Mammary epithelial cell (primary cell): ENCODE measurements around the gene TFF2.

ENCODE experiments used
- CTCF ChIP-seq, 2 donors: IDR thresholded peaks in 1 of 2; conservative IDR thresholded peaks in 1 of 2; 2 replicates each; pipeline ENCODE4 v1.5.1; 2011 to 2012; ENCODE audit warnings: inconsistent platforms in 2 of 2, low read length in 2 of 2, mild to moderate bottlenecking in 2 of 2, control low read depth in 1 of 2, low read depth in 1 of 2; ENCODE audit not compliant: insufficient read depth in 1 of 2; ENCODE audit errors: extremely low read depth in 1 of 2
- EZH2 ChIP-seq: IDR thresholded peaks from 2 replicates; pipeline ENCODE4 v1.6.1; 2012; ENCODE audit warnings: low read length, inconsistent platforms, borderline replicate concordance

DNA sequence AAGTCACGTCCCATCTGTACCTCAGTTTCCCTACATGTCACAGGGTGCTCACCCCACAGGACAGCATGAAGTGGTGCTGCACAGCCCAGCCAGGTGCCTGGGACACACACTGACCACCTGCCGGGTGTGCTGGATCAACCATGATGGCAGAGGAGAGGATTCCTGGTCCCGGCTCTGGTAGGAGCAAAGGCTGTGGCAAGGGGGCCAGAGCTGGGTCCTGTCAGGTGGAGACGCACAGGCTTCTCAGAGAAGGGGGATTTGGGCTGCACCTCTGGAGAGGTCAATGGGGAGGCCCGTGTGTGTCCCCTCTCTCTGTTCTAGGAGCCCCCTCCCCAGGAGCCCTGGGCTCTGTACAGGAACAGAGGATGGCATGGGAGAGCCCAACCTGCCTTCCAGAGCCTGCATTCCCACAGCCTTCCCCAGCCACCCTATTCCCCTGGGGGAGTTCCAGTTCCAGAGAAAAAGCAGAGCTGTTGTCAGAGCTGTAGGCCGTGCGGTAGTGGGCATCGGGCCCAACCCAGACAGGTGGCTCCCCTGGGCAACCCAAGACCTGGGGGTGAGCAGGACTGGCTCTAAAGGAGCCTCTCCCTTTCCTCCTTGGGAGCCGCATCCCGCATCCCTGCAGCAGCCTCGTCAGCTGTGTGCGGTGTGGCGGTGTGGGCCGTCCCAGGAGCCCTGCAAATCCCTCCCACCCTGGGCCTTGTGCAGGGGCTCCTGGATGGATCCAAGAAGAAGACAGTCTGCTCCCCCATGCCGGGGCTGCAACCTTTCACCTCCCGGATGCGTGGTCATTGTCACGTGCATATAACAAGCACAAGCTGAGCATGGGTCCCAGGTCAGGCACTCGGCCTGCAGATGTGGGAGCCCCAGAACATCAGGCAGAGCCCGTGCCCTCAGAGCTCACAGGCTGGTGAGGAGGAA, 32.7 kb downstream of the TFF2 start:
- TF ChIP-seq EZH2: no peak
- TF ChIP-seq CTCF (conservative IDR thresholded peaks at IDR 0.05 in 1 of 2, IDR thresholded peaks at IDR 0.05 in 1 of 2; ENCODE audit: extremely low read depth in 1 of 2, insufficient read depth in 1 of 2, low read depth in 1 of 2, low read length in 2 of 2): no peak
